Stimulated activated CD8-positive, alpha-beta memory T cell treated with anti-CD3 and anti-CD28 coated beads, Interleukin-15, amount 100 ng/mL, for 4 hours (primary cell): Measurements from ENCODE around the gene RPP21.
"Not testable (repeated sequence)": the region's sequence is repeated elsewhere in the genome, so short reads cannot be mapped to it uniquely, and the experiment has no call there.

Source experiments
- DNase-seq, 2 donors: peaks; one replicate each; pipeline ENCODE4 v3.0.0-alpha.2; 2020; ENCODE audit warnings: low read depth in 2 of 2

Gene RPP21

DNA sequence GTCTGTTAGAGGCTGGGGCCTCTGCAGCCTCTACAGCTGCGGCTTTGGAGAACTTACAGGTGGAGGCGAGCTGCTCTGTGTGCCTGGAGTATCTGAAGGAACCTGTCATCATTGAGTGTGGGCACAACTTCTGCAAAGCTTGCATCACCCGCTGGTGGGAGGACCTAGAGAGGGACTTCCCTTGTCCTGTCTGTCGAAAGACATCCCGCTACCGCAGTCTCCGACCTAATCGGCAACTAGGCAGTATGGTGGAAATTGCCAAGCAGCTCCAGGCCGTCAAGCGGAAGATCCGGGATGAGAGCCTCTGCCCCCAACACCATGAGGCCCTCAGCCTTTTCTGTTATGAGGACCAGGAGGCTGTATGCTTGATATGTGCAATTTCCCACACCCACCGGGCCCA lies 15.6 kb upstream of the RPP21 start:
- no peak for DNase-seq

DNA sequence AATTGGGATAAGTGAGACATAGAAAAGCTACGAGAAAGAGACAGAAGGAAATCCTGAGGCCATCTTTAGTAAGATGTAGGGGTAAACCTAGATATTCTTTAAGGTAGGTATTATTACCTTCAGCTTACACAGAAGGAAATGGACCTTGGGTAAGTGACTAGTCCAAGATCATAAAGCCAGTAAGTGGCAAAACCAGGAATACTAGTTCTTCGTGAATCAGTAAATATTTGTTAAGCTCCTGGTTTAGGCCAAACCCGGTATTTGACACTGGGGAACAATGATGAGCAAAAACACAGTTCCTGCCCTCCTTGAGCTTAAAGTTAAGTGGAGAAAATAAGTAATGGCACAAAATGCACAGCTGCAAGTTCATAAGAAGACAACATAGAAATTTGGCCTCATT lies 13.0 kb upstream of the RPP21 start:
- DNase-seq: no peak

DNA sequence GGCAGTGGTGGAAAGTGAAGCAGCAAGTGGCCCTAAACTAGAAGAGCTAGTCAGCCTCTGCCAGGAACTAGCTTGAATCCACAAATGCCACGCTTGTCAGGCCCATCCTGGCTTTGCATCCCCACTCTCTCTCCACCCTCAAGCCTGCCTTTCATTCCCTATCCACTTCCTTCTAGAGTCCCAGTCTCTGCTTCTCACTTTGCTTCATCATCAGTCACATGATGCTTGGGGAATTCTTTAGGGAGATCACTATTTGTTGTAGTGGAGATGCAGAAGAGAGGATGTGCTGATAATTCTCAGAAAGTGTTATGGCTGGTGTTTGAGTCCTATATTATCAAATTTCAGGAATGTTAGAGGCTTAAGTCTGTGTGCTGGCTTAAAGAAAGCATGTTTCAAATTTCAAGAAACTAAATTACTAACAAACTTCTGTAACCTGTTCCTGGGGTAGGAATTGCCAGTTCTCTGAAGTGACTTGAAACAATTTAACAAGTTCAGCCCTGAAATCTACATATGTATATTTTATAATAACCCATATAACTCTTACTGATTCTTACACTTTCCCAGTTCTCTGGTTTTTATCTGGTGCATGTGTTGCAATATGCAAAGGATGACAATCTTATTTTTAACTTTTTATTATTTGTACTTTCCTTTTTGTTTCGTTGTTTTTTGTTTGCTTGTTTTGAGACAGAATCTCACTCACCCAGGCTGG lies 10.7 kb upstream of the RPP21 start:
- no peak for DNase-seq

DNA sequence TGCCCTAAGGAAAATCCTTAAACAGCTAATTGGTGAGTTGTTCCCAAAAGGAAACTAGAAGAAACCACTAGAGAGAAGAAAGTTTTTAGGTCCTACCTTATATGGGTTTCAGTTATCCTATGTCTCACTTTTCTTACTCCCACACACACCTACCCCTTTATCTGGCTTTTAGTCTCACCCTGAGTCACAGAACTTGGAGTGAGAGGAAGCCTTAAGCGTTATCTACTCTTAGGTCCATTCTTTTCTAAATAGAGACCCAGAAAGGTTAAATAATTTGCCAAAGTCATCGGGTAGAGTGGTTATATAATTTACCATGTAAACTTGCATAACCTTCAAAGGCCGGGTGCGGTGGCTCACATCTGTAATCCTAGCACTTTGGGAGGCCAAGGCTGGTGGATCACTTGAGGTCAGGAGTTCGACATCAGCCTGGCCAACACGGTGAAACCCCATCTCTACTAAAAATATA lies 4.3 kb upstream of the RPP21 start:
- no peak for DNase-seq

DNA sequence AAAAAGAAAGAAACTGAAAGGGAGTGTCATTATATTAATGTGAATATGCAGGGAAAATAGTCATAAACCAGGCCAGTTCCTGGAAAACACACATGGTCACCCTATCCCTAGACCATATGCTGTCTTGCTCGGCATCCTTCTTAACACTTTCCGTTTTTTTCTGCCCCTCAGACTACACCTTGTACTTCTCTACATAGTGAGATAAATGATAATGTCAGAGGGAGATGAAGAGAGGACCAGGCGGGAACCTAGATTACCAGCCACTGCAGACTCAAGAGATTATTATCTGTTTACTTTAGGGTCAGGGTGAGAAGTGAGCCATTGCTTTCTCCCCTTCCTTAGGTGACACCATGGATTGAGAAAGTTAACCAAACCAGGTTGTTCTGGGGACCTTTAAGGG lies 3.7 kb upstream of the RPP21 start:
- no peak for DNase-seq

DNA sequence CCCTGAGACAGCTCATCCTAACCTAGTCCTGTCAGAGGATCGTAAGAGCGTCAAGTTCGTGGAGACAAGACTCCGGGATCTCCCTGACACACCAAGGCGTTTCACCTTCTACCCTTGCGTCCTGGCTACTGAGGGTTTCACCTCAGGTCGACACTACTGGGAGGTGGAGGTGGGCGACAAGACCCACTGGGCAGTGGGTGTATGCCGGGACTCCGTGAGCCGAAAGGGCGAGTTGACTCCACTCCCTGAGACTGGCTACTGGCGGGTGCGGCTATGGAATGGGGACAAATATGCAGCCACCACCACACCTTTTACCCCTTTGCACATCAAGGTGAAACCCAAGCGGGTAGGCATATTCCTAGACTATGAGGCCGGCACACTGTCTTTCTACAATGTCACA lies 3.2 kb upstream of the RPP21 start:
- DNase-seq: no peak

DNA sequence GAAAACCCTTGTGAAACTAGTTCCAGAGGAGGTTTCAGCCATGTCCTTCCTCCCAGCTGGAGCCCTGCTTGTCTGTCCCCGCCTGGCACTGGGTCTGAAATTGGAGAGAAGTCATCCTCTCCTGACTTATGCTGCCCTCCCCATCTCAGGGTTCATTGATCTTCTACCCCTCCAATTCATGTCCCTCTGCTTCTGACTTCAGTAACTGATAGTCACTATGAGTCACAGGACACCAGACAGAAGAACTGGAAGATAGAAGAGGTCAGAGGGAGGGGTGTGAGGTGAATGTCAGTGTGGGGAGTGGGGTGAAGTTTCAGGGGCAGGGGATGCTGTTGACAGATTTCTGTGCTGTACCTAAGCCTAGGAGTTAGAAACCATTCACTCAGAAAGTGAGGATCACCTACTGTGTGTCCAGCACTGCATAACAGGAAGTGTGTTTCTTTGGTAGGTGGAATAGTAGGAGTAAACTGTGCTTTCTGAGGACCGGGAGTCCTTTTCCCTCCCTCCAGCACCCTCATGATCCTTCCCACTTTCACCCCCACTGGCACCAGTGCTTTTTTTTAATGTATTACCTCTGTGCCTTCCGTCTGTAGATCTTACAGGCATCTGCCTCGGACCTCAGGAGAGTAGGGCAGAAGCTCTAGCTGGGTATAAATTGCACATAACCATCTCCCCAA lies 627 bp upstream of the RPP21 start:
- DNase-seq: no peak

DNA sequence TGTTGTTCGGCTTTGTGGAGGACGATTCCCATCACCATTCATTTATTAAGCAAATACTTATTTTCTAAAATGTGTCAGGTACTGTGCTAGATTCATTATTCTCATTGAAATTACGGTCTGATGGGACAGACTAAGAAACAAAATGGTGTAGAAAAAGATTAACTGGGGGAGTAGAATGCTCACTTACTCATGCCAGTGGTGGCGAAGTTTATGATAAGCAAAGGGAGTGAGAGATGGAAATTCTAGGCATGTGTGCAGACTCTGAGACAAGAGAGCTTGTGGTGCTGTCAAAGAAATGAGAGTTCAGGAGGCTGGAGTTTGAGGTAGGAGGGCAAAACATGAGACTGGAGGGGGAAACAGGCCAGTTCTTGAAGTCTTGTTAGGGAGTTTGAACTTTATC lies 896 bp downstream of the RPP21 start:
- DNase-seq: no peak

DNA sequence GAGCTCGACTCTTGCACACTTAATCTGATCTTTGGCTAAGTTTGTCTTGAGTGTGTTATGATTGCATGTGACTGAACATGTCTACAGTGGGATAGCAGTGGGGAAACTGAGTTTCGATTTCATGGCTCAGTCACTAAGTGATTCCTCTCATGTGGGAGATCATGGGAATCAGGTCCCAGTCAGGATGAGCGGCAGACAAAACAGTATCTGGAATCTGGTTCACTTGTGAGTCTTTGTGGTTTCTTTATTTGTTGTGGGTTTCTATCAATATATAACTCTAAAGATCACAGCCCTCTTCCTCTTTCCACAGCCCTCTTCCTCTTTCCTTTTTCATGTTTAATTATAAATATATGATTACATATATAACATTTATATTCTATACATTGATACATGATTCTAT lies 4.0 kb downstream of the RPP21 start:
- DNase-seq: no peak

DNA sequence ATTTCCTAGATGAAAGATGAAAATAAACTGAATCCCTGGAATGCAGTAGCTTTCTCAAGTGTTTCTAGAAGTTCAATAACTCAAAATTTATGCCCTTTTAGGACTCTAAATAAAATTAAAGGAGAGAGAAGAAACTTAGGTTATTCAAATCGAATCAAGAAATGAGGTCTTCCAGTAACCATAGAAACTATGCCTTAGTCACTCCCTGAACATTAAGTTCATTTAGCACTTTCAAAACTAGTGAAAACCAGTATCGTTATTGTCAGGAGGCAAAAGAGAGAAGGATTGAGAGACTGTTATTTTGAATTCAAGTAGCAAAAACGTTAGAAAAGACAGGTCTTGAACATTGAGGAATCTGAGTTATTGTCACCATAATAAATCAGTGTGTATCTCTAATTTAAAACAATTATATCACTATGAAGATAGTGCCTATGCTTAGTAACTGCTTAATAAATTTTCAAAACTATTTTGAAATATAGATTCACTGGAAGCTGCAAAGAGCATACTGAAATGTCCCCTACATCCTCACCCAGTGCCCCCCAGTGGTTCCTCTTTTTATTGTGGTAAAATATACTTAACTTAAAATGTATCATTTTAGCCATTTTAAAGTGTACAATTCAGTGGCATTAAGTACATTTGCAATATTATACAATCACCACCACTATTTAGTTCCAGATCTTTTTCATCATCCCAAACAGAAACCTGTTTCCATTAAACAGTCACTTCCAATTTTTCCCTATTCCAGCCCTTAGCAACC lies 4.6 kb downstream of the RPP21 start:
- no peak for DNase-seq

DNA sequence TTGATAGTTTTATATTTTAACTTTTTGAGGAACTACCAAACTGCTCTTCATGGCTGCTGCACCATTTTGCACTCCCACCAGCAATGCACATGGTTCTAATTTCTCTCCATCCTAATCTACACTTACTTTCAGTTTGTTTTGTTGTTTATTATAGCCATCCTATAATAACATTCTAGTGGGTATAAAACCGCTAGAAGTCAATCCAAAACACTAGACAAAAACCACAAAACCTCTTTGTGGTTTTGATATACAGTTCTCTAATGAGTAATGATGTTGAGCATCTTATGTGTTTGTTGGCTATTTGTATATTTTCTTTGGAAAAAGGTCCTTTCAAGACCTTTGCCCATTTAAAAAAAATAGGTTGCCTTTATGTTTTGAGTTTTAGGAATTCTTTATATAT lies 5.6 kb downstream of the RPP21 start:
- DNase-seq: no peak

DNA sequence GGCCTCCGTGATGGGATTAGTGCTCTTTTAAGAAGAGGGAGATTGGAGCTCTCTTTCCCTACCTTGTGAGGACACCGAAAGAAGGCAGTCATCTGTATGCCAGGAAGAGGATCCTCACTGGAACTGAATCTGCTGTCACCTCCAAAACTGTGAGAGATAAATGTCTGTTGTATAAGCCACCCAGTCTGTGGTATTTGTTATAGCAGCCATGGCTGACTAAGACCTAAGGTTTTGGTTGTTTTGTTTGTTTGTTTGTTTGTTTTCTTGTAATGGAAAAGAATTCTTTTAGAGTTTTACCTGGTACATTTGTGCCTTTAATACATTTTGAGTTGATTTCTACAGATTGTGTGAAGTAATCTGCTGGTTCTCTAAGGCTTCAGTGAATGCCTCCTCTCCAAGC lies 7.6 kb downstream of the RPP21 start:
- DNase-seq: no peak

DNA sequence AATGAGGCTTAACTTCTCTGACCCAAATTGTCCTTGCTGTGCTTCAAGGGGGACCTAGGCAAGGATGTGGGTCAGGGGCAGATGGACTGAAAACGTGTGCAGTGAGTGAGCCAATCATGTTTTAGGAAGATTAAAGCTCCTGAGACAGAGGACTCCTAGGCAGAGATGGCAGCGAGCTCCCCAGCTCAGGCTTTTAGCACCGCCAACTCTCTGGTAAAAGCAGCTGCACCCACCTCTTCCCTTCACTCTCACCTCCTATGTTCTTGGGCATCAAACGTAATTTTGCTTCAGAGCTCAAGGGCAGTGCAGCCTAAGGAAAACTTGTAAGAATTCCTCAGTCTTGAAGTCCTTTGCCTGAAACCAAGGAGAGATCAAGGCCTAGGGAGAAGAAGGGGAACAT lies 10.3 kb downstream of the RPP21 start:
- no peak for DNase-seq

DNA sequence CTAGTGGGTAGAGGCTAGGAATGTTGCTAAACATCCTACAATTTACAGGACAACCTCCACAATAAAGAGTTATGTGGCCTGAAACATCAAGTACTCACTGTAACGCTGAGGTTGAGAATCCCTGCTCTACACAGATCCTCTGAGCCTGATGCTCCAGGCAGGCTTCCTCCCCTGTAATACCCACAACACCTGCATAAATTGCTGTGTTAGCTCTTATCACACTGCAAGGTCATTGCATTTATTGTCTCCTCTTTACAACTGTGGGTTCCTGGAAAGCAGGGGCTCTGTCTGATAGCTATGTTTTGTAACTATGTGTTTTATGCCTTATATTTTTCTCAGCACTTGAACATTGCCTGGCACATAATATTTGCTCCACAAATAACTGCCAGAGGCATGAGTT lies 11.6 kb downstream of the RPP21 start:
- DNase-seq: no peak

DNA sequence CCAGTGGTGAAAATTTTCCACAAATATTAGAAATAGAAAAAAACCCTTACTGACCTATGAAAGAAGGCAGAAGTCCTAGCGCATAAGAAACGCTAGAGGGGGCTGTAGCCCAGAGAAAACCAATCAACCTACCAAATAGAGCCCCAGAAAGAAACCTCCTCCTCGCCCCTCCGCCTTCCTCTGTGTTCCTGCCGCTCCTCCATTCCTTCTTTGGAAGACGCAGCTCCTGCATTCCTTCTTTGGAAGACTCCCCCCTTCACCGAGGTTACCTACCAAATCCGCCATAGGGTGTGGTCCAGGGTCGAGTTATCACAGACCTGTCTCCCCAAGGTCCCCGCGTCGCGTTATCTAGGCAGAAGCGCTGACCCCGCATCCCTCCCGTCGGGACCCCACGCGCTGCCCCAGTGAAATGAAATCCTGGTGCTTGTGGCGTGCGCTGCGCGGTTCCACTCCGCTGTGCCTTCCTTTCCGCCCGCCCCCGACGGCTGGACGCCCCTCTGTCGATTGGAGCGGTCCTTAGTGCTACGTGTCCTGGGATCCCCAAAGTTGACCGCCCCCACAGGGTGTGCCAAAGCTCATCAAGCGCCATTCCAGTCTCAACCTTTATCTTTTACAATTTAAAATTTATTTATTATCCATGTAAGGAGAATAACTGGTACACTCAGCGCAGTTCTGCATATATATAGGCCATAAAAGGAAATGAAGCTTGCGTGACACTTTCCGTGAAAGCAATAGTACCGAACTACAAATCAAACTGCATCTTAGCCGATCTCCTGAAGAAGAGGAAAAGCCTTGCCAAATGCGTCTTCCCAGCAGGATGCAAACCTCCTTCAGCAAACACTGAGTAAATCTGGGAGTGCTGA lies 13.0 kb downstream of the RPP21 start:
- peak; percentile 6 to 12 for DNase-seq

DNA sequence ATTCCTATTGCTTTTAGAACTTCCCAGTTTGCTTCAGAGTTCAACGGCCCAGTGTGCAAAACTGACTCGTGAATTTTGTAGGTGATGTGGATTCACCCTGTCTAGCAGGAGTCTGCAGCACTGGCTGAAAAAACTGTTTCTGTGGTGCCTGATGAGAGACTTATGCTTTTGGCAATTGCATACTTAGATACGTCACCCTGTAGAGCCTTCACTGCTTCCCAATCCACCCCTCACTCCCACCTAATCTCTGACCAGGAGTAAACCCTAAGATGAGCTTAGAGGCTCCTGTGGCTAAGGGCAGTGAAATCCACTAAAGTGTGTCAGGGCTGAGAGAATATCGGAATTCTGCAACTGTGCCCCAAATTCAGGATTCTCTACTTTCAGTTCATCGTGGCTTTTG lies 14.3 kb downstream of the RPP21 start:
- DNase-seq: no peak

DNA sequence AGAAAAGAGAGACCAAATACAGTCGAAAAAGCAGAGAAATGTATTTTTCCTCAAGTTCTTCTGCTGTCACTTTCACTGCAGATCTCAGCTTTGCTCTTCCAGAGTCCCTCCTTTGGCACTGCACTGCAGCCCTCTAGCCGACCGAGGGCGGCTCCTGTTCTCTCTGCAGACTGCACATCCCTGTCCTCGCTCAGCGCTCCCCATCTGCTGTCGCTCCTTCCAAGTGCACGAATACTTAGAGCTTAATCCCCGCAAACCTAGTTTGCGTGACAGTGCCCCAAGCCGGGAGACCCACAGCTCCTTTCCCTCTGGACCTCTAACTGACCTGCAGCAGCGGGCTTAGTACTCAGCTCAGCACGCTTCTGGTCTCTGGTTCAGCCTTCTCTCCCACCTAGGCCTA lies 15.2 kb downstream of the RPP21 start:
- DNase-seq: no peak

DNA sequence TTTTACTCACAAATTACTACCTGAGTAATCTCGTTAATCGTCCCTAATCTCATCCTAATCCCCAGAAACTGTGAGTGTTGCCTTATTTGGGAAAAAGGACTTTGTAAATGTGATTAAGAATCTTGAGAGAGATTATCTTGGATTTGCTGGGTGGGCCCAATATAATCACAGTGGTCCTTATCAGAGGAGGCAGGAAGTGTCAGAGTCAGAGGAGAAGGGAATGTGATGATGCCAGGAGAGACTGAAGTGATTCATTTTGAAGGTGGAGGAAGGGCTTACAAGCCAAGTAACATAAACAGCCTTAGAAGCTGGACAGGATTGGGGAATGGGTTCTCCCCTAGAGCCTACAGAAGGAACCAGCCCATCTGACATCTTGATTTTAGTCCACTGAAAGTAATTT lies 16.7 kb downstream of the RPP21 start:
- no peak for DNase-seq

DNA sequence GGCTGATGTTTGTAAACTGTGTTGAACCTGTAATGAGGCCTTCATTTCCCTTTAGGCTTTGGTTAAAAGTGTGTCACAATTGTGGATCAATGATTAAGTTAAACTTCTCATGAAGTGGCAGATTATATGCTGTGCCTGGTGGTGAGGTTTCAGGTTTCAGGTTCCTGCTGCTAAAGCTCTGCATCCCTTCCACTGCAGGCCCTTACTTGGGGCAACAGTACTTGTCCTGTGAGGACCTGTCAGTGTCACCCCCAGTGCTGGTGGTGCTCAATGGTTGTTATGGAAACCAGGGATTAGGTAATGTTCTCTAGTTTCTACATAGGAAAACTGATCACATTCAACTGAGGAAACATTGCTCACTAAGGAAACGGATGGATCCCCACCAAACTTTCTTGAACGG lies 18.5 kb downstream of the RPP21 start:
- DNase-seq: no peak

DNA sequence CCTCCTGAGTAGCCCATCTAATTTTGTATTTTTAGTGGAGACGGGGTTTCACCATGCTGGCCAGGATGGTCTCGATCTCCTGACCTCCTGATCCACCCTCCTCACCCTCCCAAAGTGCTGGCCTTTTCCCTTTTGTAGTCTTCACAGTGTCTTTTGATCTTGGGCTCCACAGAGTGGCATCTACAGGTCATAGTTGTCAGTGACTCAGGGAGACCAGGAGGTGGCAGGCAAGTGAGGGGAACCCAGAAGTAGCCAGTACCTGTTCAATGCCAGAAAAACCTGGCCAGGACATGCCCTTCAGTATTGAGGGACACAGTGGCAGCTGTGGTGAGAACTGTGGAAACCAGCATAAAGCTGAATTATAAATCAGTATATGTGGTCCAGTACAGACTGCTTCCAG lies 19.6 kb downstream of the RPP21 start:
- DNase-seq: no peak

DNA sequence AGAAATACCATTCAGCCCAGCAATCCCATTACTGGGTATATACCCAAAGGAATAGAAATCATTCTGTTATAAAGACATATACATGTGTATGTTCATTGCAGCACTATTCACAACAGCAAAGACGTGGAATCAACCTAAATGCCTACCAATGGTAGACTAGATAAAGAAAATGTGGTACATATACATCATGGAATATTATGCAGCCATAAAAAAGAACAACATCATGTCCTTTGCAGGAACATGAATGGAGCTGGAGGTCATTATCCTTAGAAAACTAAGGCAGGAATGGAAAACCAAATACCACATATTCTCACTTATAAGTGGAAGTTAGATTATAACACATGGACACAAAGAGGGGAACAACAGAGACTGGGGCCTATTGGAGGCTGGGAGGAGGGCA lies 24.3 kb downstream of the RPP21 start:
- not testable (repeated sequence) for DNase-seq

DNA sequence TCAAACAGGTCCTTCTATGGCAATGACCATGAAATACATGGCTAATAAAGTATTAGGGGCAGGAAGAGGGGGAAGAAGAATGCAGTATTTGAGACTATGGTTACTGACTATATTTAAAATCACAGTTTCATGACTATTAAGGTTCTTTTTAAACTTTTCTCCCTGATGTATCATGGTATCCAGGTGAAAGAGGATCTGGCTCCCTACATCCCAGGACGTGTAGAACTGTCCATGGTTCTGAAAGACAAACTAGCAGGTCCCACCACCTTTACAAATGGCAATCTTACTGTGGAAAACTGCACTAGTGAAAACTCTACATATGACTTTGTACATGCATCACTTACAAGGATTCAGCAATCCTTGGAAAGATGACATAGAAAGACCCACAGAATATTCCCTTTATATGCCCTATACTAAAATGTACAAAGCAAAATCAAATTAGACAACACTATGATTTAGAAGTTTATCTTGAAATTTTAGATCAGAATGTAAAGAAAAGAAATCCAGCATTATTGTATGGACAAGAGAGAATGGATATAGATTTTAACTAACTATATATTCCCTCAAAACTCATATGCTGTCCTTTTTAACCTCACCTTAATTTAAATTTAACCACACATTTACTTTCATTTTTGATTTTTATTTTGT lies 33.5 kb downstream of the RPP21 start:
- no peak for DNase-seq
